AG10803 (cell line): Measurements from ENCODE around the gene STK32B.

Experiments
- DNase-seq: peaks from one replicate; pipeline ENCODE4 v3.0.0; 2010; ENCODE audit warnings: low read depth
- H3K4me3 ChIP-seq: 2 replicates; pipeline ENCODE4 v1.5.1; 2011; ENCODE audit warnings: mild to moderate bottlenecking, low read length, control low read depth
- TF ChIP-seq, protein P1 (sequence below): conservative IDR thresholded peaks from 2 replicates; pipeline ENCODE4 v1.5.1; 2011; ENCODE audit warnings: mild to moderate bottlenecking, low read length, control low read depth, inconsistent platforms

STK32B gene

GRCh38 chr4:5409237-5409636 lies 358.0 kb downstream of the STK32B start:
- H3K4me3 ChIP-seq, result no peak overlapping the region
- TF ChIP-seq, protein P1, sequence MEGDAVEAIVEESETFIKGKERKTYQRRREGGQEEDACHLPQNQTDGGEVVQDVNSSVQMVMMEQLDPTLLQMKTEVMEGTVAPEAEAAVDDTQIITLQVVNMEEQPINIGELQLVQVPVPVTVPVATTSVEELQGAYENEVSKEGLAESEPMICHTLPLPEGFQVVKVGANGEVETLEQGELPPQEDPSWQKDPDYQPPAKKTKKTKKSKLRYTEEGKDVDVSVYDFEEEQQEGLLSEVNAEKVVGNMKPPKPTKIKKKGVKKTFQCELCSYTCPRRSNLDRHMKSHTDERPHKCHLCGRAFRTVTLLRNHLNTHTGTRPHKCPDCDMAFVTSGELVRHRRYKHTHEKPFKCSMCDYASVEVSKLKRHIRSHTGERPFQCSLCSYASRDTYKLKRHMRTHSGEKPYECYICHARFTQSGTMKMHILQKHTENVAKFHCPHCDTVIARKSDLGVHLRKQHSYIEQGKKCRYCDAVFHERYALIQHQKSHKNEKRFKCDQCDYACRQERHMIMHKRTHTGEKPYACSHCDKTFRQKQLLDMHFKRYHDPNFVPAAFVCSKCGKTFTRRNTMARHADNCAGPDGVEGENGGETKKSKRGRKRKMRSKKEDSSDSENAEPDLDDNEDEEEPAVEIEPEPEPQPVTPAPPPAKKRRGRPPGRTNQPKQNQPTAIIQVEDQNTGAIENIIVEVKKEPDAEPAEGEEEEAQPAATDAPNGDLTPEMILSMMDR, result no peak
- DNase-seq, result peak; percentile 9

- no peak overlapping the region for H3K4me3 ChIP-seq
- TF ChIP-seq, protein P1, result no peak; the same call in 1 of the 2 replicates
- no peak for DNase-seq
These were observed 358.8 kb downstream of the STK32B start for GRCh38 chr4:5409972-5410618.

GRCh38 chr4:5412296-5412695 lies 361.0 kb downstream of the STK32B start:
- TF ChIP-seq, protein P1, result no peak
- no peak overlapping the region for H3K4me3 ChIP-seq
- DNase-seq, result no peak

- no peak for DNase-seq
- no peak overlapping the region for H3K4me3 ChIP-seq
These were observed 361.5 kb downstream of the STK32B start for GRCh38 chr4:5412751-5413150.

DNA sequence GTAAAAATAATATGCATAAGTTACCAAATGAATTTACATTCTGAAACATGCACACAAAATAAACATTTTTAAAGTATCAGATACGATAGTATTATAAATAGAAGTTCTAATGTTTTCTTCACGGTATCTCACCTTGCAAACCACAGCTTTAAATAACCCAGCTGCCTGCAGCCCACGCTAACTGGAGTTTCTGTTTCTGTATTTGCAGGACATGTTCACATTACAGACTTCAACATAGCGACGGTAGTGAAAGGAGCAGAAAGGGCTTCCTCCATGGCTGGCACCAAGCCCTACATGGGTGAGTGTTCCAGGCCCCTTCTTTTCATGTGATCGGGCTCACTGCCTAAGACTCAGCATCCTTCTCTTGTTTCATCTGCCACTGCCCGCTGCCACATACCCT lies 365.4 kb downstream of the STK32B start:
- H3K4me3 ChIP-seq, result no peak overlapping the region
- no peak for DNase-seq
- TF ChIP-seq, protein P1, result no peak

More at GRCh38 chr4:5412751-5413150, 361.5 kb downstream of the STK32B start:
- TF ChIP-seq, protein P1, result no peak

- H3K4me3 ChIP-seq, result no peak overlapping the region
- DNase-seq, result no peak
- TF ChIP-seq, protein P1, result no peak
These were observed 369.0 kb downstream of the STK32B start for GRCh38 chr4:5420266-5420665.

GRCh38 chr4:5421416-5421815 lies 370.1 kb downstream of the STK32B start:
- TF ChIP-seq, protein P1, result no peak
- no peak for DNase-seq
- no peak overlapping the region for H3K4me3 ChIP-seq
